OCI-LY3 (cell line): ENCODE results near the gene TOR1A.

Source experiments
- H2AFZ ChIP-seq: fragments of 200-600, 300-600 bp; shearing (Covaris generic); 2 replicates; pipeline ENCODE4 v1.6.0; 2014; ENCODE audit warnings: antibody characterized with exemption, low read depth, low read length
- H3K27ac ChIP-seq: fragments of 200-600, 300-600 bp; sonication (generic); 2 replicates; pipeline ENCODE4 v1.5.1; 2014; ENCODE audit warnings: mild to moderate bottlenecking, low read length, moderate library complexity, mixed read lengths
- H3K27me3 ChIP-seq: fragments of 200-600, 300-600 bp; sonication (generic); 2 replicates; pipeline ENCODE4 v1.6.1; 2014; ENCODE audit warnings: low read depth, low read length, mixed read lengths
- H3K36me3 ChIP-seq: fragments of 200-600, 300-600 bp; sonication (generic); replicated peaks from 2 replicates; pipeline ENCODE3; 2014; ENCODE audit warnings: low read depth, low read length, mixed read lengths
- H3K4me1 ChIP-seq: fragments of 300-600, 200-600 bp; sonication (generic); 2 replicates; pipeline ENCODE4 v1.6.1; 2014; ENCODE audit warnings: low read length, mixed read lengths
- H3K4me2 ChIP-seq: fragments of 200-600, 300-600 bp; sonication (generic); 2 replicates; pipeline ENCODE4 v1.6.1; 2014; ENCODE audit warnings: low read length, mixed read lengths
- H3K4me3 ChIP-seq: fragments of 300-600, 200-600 bp; sonication (generic); 2 replicates; pipeline ENCODE4 v1.5.1; 2014; ENCODE audit warnings: antibody characterized with exemption, mild to moderate bottlenecking, low read length, moderate library complexity
- H3K79me2 ChIP-seq: fragments of 300-600, 200-600 bp; shearing (Covaris generic); 2 replicates; pipeline ENCODE4 v1.6.1; 2014; ENCODE audit warnings: mild to moderate bottlenecking, low read length, mixed read lengths
- H3K9ac ChIP-seq: fragments of 300-600, 200-600 bp; shearing (Covaris generic); 2 replicates; pipeline ENCODE4 v1.6.0; 2014; ENCODE audit warnings: mild to moderate bottlenecking, low read length, moderate library complexity
- H3K9me3 ChIP-seq: fragments of 200-600, 300-600 bp; shearing (Covaris generic); 2 replicates; pipeline ENCODE4 v1.6.1; 2014; ENCODE audit warnings: low read length, mixed read lengths; ENCODE audit not compliant: insufficient read depth
- H4K20me1 ChIP-seq: fragments of 200-600, 300-600 bp; sonication (generic); 2 replicates; pipeline ENCODE4 v1.6.1; 2016; ENCODE audit warnings: low read length, mixed read lengths; ENCODE audit not compliant: insufficient read depth
- CTCF ChIP-seq: fragments of 200-600, 300-600 bp; sonication (generic); IDR thresholded peaks from 2 replicates; pipeline ENCODE4 v1.5.1; 2014; ENCODE audit warnings: antibody characterized with exemption, low read length, low read depth
- EZH2phosphoT487 ChIP-seq: fragments of 200-600 bp; shearing (Covaris generic); IDR thresholded peaks from 2 replicates; pipeline ENCODE4 v1.6.1; 2018; ENCODE audit warnings: antibody characterized with exemption, mixed run types, low read depth

The TOR1A gene

GRCh38 chr9:129823935-129824601, at the start of gene TOR1A:
TOR1A (minus strand) TSS chr9:129824136; CDS start chr9:129824085, 51 bp downstream.
- Histone ChIP-seq H3K79me2 (peaks cover 26% of the 10 kb centered on the region), H3K4me2 (peak within 1 kb of the TSS; percentile 99), H3K9me3 (no peaks in the 10 kb centered on the region), H3K36me3 (peaks cover 16% of the 10 kb centered on the region), H3K4me3 (peak within 1 kb of the TSS; percentile 93), H3K27me3 (no peaks in the 10 kb centered on the region), H4K20me1 (no peaks in the 10 kb centered on the region), H3K4me1 (no peaks in the 10 kb centered on the region; the same call in 1 of the 2 replicates), H3K9ac (peak within 1 kb of the TSS; percentile 89), H3K27ac (peak within 1 kb of the TSS; percentile 45; the same call in 1 of the 2 replicates), H2AFZ (peak within 1 kb of the TSS; percentile 41)
- TF ChIP-seq CTCF, result no peak
- TF ChIP-seq EZH2phosphoT487, result no peak

- H3K27me3 ChIP-seq, result no peaks in the 10 kb centered on the region
- TF ChIP-seq CTCF, result no peak
- TF ChIP-seq EZH2phosphoT487, result no peak
- no peaks in the 10 kb centered on the region for H3K79me2 ChIP-seq
- H3K36me3 ChIP-seq, result no peaks in the 10 kb centered on the region
- no peak overlapping the region for H3K4me2 ChIP-seq
- no peak overlapping the region for H3K9ac ChIP-seq
- no peaks in the 10 kb centered on the region for H3K4me1 ChIP-seq
- no peaks in the 10 kb centered on the region for H3K9me3 ChIP-seq
- no peak overlapping the region for H3K27ac ChIP-seq
- no peak overlapping the region for H3K4me3 ChIP-seq
- no peak overlapping the region for H2AFZ ChIP-seq
- no peaks in the 10 kb centered on the region for H4K20me1 ChIP-seq
Measured at GRCh38 chr9:129871046-129871445, 47.1 kb upstream of the TOR1A start.

- H3K4me1 ChIP-seq, result no peaks in the 10 kb centered on the region
- no peak overlapping the region for H3K4me3 ChIP-seq
- no peak overlapping the region for H3K9ac ChIP-seq
- H2AFZ ChIP-seq, result no peak overlapping the region
- H4K20me1 ChIP-seq, result no peaks in the 10 kb centered on the region
- no peak overlapping the region for H3K4me2 ChIP-seq
- no peaks in the 10 kb centered on the region for H3K79me2 ChIP-seq
- no peaks in the 10 kb centered on the region for H3K36me3 ChIP-seq
- TF ChIP-seq EZH2phosphoT487, result no peak
- no peak for TF ChIP-seq CTCF
- H3K27ac ChIP-seq, result no peak overlapping the region
- no peaks in the 10 kb centered on the region for H3K9me3 ChIP-seq
- no peaks in the 10 kb centered on the region for H3K27me3 ChIP-seq
Measured at GRCh38 chr9:129869585-129870501, 45.9 kb upstream of the TOR1A start.

- H3K27ac ChIP-seq, result no peak overlapping the region
- no peaks in the 10 kb centered on the region for H3K27me3 ChIP-seq
- H3K4me3 ChIP-seq, result no peak overlapping the region
- H2AFZ ChIP-seq, result no peak overlapping the region
- no peak overlapping the region for H3K9ac ChIP-seq
- H4K20me1 ChIP-seq, result no peaks in the 10 kb centered on the region
- no peaks in the 10 kb centered on the region for H3K4me1 ChIP-seq
- H3K79me2 ChIP-seq, result no peaks in the 10 kb centered on the region
- no peaks in the 10 kb centered on the region for H3K9me3 ChIP-seq
- no peak for TF ChIP-seq EZH2phosphoT487
- no peak for TF ChIP-seq CTCF
- no peaks in the 10 kb centered on the region for H3K36me3 ChIP-seq
- no peak overlapping the region for H3K4me2 ChIP-seq
Measured at GRCh38 chr9:129868872-129869486, 45.0 kb upstream of the TOR1A start.
